Caco-2 (cell line): ENCODE data around the gene CPNE2. TPM values are rescaled to one million over a fixed set of nuclear protein-coding genes. Genes with fewer than 3 reads are reported as not detected.

Source experiments
- BruUV-seq: library from RNA; stranded (reverse); fragments of 400-500 nt; replicated peaks from 2 replicates; lab custom pipeline; 2021; lab: Mats Ljungman, UMichigan
- CTCF ChIA-PET: fragments of 300-600 bp; sonication (Branson Sonifier 250); formaldehyde crosslinking; loops from one replicate; lab custom pipeline; 2022; ENCODE audit warnings: antibody characterized with exemption; lab: Charles Lee
- POLR2A ChIA-PET: fragments of 300-600 bp; sonication (Branson Sonifier 250); formaldehyde crosslinking; loops from one replicate; lab custom pipeline; 2022; ENCODE audit warnings: antibody characterized with exemption; lab: Charles Lee
- DNase-seq, 2 experiments: peaks; one replicate each; pipeline versions ENCODE4 v3.0.0 to v3.0.0-alpha.2; 2020 to 2022
- H3K27me3 ChIP-seq: replicated peaks from 2 replicates; pipeline ENCODE4 v1.6.0; 2011; ENCODE audit warnings: low read length; ENCODE audit not compliant: control insufficient read depth, insufficient read depth
- H3K36me3 ChIP-seq: 2 replicates; pipeline ENCODE4 v1.5.1; 2011; ENCODE audit warnings: low read length; ENCODE audit not compliant: control insufficient read depth, insufficient read depth
- H3K4me1 ChIP-seq: fragments of 250-450 bp; sonication (Bioruptor Pico); 2 replicates; pipeline ENCODE4 v1.5.1; 2020; ENCODE audit warnings: mild to moderate bottlenecking
- H3K4me3 ChIP-seq: 2 replicates; pipeline ENCODE4 v1.5.1; 2011; ENCODE audit warnings: low read depth, mild to moderate bottlenecking, control low read depth, low read length
- H3K9me3 ChIP-seq: fragments of 250-450 bp; sonication (Bioruptor Pico); 2 replicates; pipeline ENCODE4 v1.5.1; 2020; ENCODE audit warnings: mild to moderate bottlenecking, moderate library complexity
- H3K27ac Mint-ChIP-seq: one replicate; pipeline ENCODE4 v1.8.0; 2022; ENCODE audit warnings: mixed read lengths; ENCODE audit not compliant: unreplicated experiment
- H3K27me3 Mint-ChIP-seq: one replicate; pipeline ENCODE4 v1.8.0; 2022; ENCODE audit warnings: mixed read lengths; ENCODE audit not compliant: insufficient read depth, unreplicated experiment
- H3K36me3 Mint-ChIP-seq: one replicate; pipeline ENCODE4 v1.8.0; 2022; ENCODE audit warnings: mild to moderate bottlenecking, mixed read lengths; ENCODE audit not compliant: insufficient read depth, unreplicated experiment
- H3K4me1 Mint-ChIP-seq: one replicate; pipeline ENCODE4 v1.8.0; 2022; ENCODE audit warnings: low read depth, mixed read lengths; ENCODE audit not compliant: unreplicated experiment
- H3K4me3 Mint-ChIP-seq: one replicate; pipeline ENCODE4 v1.8.0; 2022; ENCODE audit warnings: mild to moderate bottlenecking, moderate library complexity, mixed read lengths; ENCODE audit not compliant: unreplicated experiment
- H3K9me3 Mint-ChIP-seq: one replicate; pipeline ENCODE4 v1.8.0; 2022; ENCODE audit warnings: mixed read lengths; ENCODE audit not compliant: unreplicated experiment
- intact Hi-C: fragments of 100-400 bp; cut with micrococcal nuclease; formaldehyde crosslinking; loops from one replicate; pipeline ENCODE4 v1.10.0; 2022; ENCODE audit not compliant: unreplicated experiment
- total RNA-seq: library from RNA; stranded (reverse); gene quantifications from 2 replicates; pipeline ENCODE4 v1.2.3, GENCODE V29; 2022
- TF ChIP-seq, protein P1 (sequence below), 2 experiments: fragments of 200-600 bp in 1 of 2; IDR thresholded peaks; 1 replicate in 1 of 2; 2 replicates in 1 of 2; pipeline versions ENCODE4 v1.5.1 to v1.8.0; 2011 to 2022; ENCODE audit warnings: antibody characterized with exemption in 1 of 2, control low read depth in 1 of 2, inconsistent platforms in 1 of 2, low read depth in 1 of 2, low read length in 1 of 2, mild to moderate bottlenecking in 1 of 2, moderate library complexity in 1 of 2; ENCODE audit not compliant: insufficient read depth in 1 of 2, severe bottlenecking in 1 of 2, unreplicated experiment in 1 of 2

Gene CPNE2
- total RNA-seq, 1 experiment from 2014 or later = 46.3 TPM

DNA sequence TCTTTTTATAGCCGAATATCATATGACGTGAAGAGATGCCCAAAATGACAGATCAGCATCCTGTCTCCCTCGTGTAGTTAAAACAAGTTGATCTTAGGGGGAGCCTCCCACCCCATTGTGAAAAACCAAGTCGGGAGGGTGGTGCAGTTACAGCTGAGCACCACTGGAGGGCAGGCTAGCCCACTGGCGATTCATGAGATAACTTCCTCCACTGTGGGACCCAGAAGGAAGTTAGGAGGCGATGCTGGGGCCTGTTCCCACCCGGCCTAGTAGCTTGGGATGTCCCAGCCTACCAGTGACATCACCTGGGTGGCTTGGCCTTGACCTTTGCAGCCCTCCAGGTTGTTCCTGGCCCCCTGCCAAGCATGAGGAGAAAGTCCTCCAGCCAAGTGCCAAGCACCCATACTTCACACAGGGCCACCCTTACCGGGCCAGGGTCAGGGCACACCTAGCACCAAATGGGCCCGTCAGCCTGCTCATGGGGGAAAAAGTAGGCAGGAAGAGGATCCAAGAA is 8.1 kb upstream of the CPNE2 start:
- peaks cover 2% of the 10 kb centered on the region; the same call in 1 of the 2 replicates for H3K27me3 ChIP-seq
- peaks cover 6% of the 10 kb centered on the region; the same call in 1 of the 2 replicates for H3K4me1 ChIP-seq
- peaks cover 4% of the 10 kb centered on the region for H3K27me3 Mint-ChIP-seq
- no peaks in the 10 kb centered on the region for H3K36me3 Mint-ChIP-seq
- no peak overlapping the region for H3K4me3 Mint-ChIP-seq
- no peaks in the 10 kb centered on the region for H3K9me3 ChIP-seq
- BruUV-seq = no TSS peak
- ChIA-PET CTCF (interaction anchor here (0.9 to 2.5 kb wide), 6 partner anchors 9 to 216 kb away, joined by 3 to 19 read pairs (median 4); partner anchors contain the start of genes CPNE2 and PSME3IP1), POLR2A (no interaction called here)
- H3K4me1 Mint-ChIP-seq = no peaks in the 10 kb centered on the region
- H3K9me3 Mint-ChIP-seq = no peaks in the 10 kb centered on the region
- intact Hi-C loops = loop anchor here (1.0 kb wide), 1 partner anchor 84 kb away; no protein-coding TSS in a partner anchor
- peak; percentile 68 to 81 for DNase-seq
- TF ChIP-seq, protein P1, sequence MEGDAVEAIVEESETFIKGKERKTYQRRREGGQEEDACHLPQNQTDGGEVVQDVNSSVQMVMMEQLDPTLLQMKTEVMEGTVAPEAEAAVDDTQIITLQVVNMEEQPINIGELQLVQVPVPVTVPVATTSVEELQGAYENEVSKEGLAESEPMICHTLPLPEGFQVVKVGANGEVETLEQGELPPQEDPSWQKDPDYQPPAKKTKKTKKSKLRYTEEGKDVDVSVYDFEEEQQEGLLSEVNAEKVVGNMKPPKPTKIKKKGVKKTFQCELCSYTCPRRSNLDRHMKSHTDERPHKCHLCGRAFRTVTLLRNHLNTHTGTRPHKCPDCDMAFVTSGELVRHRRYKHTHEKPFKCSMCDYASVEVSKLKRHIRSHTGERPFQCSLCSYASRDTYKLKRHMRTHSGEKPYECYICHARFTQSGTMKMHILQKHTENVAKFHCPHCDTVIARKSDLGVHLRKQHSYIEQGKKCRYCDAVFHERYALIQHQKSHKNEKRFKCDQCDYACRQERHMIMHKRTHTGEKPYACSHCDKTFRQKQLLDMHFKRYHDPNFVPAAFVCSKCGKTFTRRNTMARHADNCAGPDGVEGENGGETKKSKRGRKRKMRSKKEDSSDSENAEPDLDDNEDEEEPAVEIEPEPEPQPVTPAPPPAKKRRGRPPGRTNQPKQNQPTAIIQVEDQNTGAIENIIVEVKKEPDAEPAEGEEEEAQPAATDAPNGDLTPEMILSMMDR (IDR thresholded peaks at IDR 0.05; ENCODE audit: insufficient read depth in 1 of 2, low read depth in 1 of 2, low read length in 1 of 2, severe bottlenecking in 1 of 2, unreplicated experiment in 1 of 2) = peak; percentile 99
- no peak overlapping the region for H3K27ac Mint-ChIP-seq
- no peak overlapping the region for H3K4me3 ChIP-seq
- H3K36me3 ChIP-seq = no peaks in the 10 kb centered on the region

DNA sequence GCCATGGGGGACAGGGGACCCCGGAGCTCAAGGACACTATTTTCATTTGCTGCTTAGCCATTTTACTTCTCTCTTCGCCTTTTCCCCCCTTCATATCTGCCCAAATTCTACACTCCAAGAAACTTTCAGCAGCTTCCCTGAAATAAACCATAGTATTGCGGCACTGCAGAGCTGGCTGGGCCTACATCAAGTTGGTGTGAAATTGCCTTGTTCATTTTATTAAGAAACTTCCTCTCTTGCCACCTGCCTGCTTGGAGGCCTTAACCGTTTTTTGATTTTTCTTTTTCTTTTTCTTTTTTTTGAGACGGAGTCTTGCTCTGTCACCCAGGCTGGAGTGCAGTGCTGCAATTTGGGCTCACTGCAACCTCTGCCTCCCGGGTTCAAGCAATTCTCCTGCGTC is 7.4 kb upstream of the CPNE2 start:
- Mint-ChIP-seq H3K27me3 (no peaks in the 10 kb centered on the region), H3K4me3 (no peak overlapping the region), H3K9me3 (no peaks in the 10 kb centered on the region), H3K36me3 (no peaks in the 10 kb centered on the region), H3K27ac (no peak overlapping the region), H3K4me1 (no peaks in the 10 kb centered on the region)
- intact Hi-C loops = loop anchor here (1.0 kb wide), 1 partner anchor 83 kb away; no protein-coding TSS in a partner anchor
- H3K27me3 ChIP-seq = peaks cover 2% of the 10 kb centered on the region; the same call in 1 of the 2 replicates
- POLR2A ChIA-PET = no interaction called here
- H3K4me1 ChIP-seq = peaks cover 6% of the 10 kb centered on the region; the same call in 1 of the 2 replicates
- no TSS peak for BruUV-seq
- H3K36me3 ChIP-seq = no peaks in the 10 kb centered on the region
- no peak overlapping the region for H3K4me3 ChIP-seq
- CTCF ChIA-PET = interaction anchor here (0.9 to 2.5 kb wide), 7 partner anchors 8 to 215 kb away, joined by 3 to 19 read pairs (median 3); partner anchors contain the start of genes CPNE2 and PSME3IP1
- TF ChIP-seq, protein P1 (IDR thresholded peaks at IDR 0.05; ENCODE audit: insufficient read depth in 1 of 2, low read depth in 1 of 2, low read length in 1 of 2, severe bottlenecking in 1 of 2, unreplicated experiment in 1 of 2) = no peak
- DNase-seq = no peak
- H3K9me3 ChIP-seq = no peaks in the 10 kb centered on the region

DNA sequence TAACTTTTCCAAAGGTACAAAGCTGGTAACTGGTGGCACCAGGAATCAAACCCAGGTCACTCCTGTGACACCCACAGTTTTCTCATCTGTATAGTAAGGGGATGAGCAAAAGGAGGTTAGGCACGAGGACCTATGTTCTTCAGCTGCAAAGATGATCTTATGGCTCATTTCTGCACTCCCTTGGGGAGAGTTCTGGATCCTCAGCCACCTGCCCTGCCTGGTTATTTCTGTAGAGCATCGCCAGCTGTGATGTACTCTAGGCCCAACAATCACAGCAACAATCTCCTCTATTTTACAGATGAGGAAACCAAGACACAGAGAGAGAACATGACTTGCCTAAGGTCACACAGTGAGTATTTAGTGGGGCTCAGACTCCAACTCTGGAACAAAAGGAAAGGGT is 5.4 kb upstream of the CPNE2 start:
- Histone ChIP-seq H3K4me3 (no peak overlapping the region), H3K4me1 (peaks cover 17% of the 10 kb centered on the region), H3K9me3 (no peaks in the 10 kb centered on the region), H3K27me3 (no peaks in the 10 kb centered on the region), H3K36me3 (no peaks in the 10 kb centered on the region)
- ChIA-PET CTCF (no interaction called here), POLR2A (no interaction called here)
- BruUV-seq = no TSS peak
- Mint-ChIP-seq H3K27me3 (no peaks in the 10 kb centered on the region), H3K4me1 (peaks cover 8% of the 10 kb centered on the region), H3K36me3 (peaks cover 5% of the 10 kb centered on the region), H3K9me3 (no peaks in the 10 kb centered on the region), H3K4me3 (no peak overlapping the region), H3K27ac (no peak overlapping the region)
- intact Hi-C loops = no loop called here
- DNase-seq = no peak
- TF ChIP-seq, protein P1 (IDR thresholded peaks at IDR 0.05; ENCODE audit: insufficient read depth in 1 of 2, low read depth in 1 of 2, low read length in 1 of 2, severe bottlenecking in 1 of 2, unreplicated experiment in 1 of 2) = no peak
